Panc1 (cell line): ENCODE results near the gene TREML4. TPM values are rescaled to one million over a fixed set of nuclear protein-coding genes. Genes with fewer than 3 reads are reported as not detected.

Source experiments
- ATAC-seq: fragments of 200-7000 bp; cut with Tn5 transposase; 2 replicates; pipeline ENCODE4 v1.9.1; 2020; ENCODE audit warnings: mild to moderate bottlenecking, moderate library complexity
- BruUV-seq: library from RNA; stranded (reverse); fragments of 400-500 nt; replicated peaks from 2 replicates; lab custom pipeline; 2021; lab: Mats Ljungman, UMichigan
- CTCF ChIA-PET: fragments of 300-600 bp; sonication (Branson Sonifier 250); formaldehyde crosslinking; loops from one replicate; lab custom pipeline; 2022; ENCODE audit warnings: antibody characterized with exemption; lab: Charles Lee
- POLR2A ChIA-PET: fragments of 300-600 bp; sonication (Branson Sonifier 250); formaldehyde crosslinking; loops from one replicate; lab custom pipeline; 2022; ENCODE audit warnings: antibody characterized with exemption; lab: Charles Lee
- DNase-seq: peaks from one replicate; pipeline ENCODE4 v3.0.0-alpha.2; 2010; ENCODE audit warnings: low read depth, low spot score
- H3K27ac ChIP-seq: 2 replicates; pipeline ENCODE4 v1.5.1; 2011; ENCODE audit warnings: mild to moderate bottlenecking, low read length, inconsistent platforms
- H3K27me3 ChIP-seq: fragments of 200-500 bp; sonication (Bioruptor generic); 2 replicates; pipeline ENCODE4 v1.6.0; 2014; ENCODE audit warnings: low read length, inconsistent platforms; ENCODE audit not compliant: control insufficient read depth, insufficient read depth
- H3K36me3 ChIP-seq: fragments of 200-500 bp; sonication (Bioruptor generic); 2 replicates; pipeline ENCODE4 v1.5.1; 2014; ENCODE audit warnings: inconsistent platforms, mild to moderate bottlenecking, low read length, moderate library complexity; ENCODE audit not compliant: control insufficient read depth, insufficient read depth
- H3K4me1 ChIP-seq: 2 replicates; pipeline ENCODE4 v1.5.1; 2011; ENCODE audit warnings: inconsistent platforms, mild to moderate bottlenecking, low read length, moderate library complexity; ENCODE audit not compliant: control insufficient read depth, insufficient read depth
- H3K4me3 ChIP-seq, 2 experiments: 2 replicates each; pipeline ENCODE4 v1.5.1; 2011 to 2012; ENCODE audit warnings: low read depth in 2 of 2, low read length in 2 of 2, mild to moderate bottlenecking in 2 of 2, inconsistent platforms in 1 of 2, moderate library complexity in 1 of 2
- H3K9me3 ChIP-seq: fragments of 200-500 bp; sonication (Bioruptor generic); 2 replicates; pipeline ENCODE4 v1.5.1; 2014; ENCODE audit warnings: low read depth, mild to moderate bottlenecking, inconsistent platforms, low read length, moderate library complexity; ENCODE audit not compliant: control insufficient read depth, insufficient read depth
- POLR2AphosphoS5 ChIP-seq: IDR thresholded peaks from 2 replicates; pipeline ENCODE4 v1.6.1; 2012; ENCODE audit warnings: mild to moderate bottlenecking, low read depth, low read length, moderate library complexity
- SIN3A ChIP-seq: IDR thresholded peaks from 2 replicates; pipeline ENCODE4 v1.6.1; 2012; ENCODE audit warnings: low read depth, mild to moderate bottlenecking, low read length, moderate library complexity, borderline replicate concordance; ENCODE audit not compliant: insufficient read depth
- TCF7L2 ChIP-seq: IDR thresholded peaks from 2 replicates; pipeline ENCODE4 v1.6.1; 2011; ENCODE audit warnings: mild to moderate bottlenecking, low read depth, low read length, inconsistent platforms
- in situ Hi-C: cut with HindIII; loops from 2 replicates; pipeline ENCODE4 v1.10.0; 2016; ENCODE audit warnings: low sequenced_read_pairs, low pct_unique_long_range_greater_than_20kb
- intact Hi-C: fragments of 100-400 bp; cut with micrococcal nuclease; formaldehyde crosslinking; loops from one replicate; pipeline ENCODE4 v1.10.0; 2022; ENCODE audit not compliant: unreplicated experiment
- total RNA-seq: library from RNA; stranded (reverse); gene quantifications from one replicate; pipeline ENCODE4 v1.2.1, GENCODE V29; 2021; ENCODE audit not compliant: unreplicated experiment
- TF ChIP-seq, protein P1 (sequence below): fragments of 450-650 bp; IDR thresholded peaks from 2 replicates; pipeline ENCODE4 v1.5.1; 2017; ENCODE audit warnings: mild to moderate bottlenecking
- TF ChIP-seq, protein P2 (sequence below), 2 experiments: IDR thresholded peaks; 2 replicates each; pipeline ENCODE4 v1.6.1; 2011 to 2012; ENCODE audit warnings: low read depth in 2 of 2, control low read depth in 1 of 2, low read length in 1 of 2, mild to moderate bottlenecking in 1 of 2, moderate library complexity in 1 of 2; ENCODE audit not compliant: insufficient read depth in 1 of 2

The TREML4 gene
- total RNA-seq, 1 experiment from 2014 or later: not detected

DNA sequence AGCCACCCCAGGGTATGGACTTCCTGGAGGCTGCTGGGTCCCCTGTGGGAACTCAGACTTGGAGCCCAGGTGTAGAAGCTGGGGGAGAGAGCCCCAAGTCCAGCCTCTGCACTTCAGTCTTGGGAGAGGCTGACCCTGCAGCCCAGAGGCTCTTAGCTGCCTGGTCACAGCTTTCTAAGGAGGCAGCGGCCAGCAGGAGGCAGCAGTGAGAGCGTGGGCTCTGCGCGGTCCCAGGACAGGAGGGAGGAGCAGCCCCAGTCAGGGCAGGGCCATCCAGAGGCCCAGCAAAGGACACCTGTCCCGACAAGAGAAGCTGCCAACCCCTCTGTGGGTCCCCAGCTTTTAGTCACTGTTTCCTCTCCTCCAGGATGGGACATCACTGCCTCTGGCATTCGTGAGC, 36.6 kb upstream of the TREML4 start:
- Histone ChIP-seq H3K9me3 (peaks cover 4% of the 10 kb centered on the region; the same call in 1 of the 2 replicates), H3K27ac (no peak overlapping the region), H3K27me3 (peaks cover 3% of the 10 kb centered on the region; the same call in 1 of the 2 replicates), H3K4me1 (no peaks in the 10 kb centered on the region), H3K4me3 (no peak overlapping the region), H3K36me3 (no peaks in the 10 kb centered on the region)
- ChIA-PET POLR2A (no interaction called here), CTCF (interaction anchor here (1.0 kb wide), 1 partner anchor 10 kb away, joined by 5 read pairs; no protein-coding TSS in a partner anchor)
- DNase-seq: no peak
- TF ChIP-seq POLR2AphosphoS5 (no peak), SIN3A (no peak), TCF7L2 (no peak)
- TF ChIP-seq, protein P1, sequence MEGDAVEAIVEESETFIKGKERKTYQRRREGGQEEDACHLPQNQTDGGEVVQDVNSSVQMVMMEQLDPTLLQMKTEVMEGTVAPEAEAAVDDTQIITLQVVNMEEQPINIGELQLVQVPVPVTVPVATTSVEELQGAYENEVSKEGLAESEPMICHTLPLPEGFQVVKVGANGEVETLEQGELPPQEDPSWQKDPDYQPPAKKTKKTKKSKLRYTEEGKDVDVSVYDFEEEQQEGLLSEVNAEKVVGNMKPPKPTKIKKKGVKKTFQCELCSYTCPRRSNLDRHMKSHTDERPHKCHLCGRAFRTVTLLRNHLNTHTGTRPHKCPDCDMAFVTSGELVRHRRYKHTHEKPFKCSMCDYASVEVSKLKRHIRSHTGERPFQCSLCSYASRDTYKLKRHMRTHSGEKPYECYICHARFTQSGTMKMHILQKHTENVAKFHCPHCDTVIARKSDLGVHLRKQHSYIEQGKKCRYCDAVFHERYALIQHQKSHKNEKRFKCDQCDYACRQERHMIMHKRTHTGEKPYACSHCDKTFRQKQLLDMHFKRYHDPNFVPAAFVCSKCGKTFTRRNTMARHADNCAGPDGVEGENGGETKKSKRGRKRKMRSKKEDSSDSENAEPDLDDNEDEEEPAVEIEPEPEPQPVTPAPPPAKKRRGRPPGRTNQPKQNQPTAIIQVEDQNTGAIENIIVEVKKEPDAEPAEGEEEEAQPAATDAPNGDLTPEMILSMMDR: peak; percentile 66
- TF ChIP-seq, protein P2, sequence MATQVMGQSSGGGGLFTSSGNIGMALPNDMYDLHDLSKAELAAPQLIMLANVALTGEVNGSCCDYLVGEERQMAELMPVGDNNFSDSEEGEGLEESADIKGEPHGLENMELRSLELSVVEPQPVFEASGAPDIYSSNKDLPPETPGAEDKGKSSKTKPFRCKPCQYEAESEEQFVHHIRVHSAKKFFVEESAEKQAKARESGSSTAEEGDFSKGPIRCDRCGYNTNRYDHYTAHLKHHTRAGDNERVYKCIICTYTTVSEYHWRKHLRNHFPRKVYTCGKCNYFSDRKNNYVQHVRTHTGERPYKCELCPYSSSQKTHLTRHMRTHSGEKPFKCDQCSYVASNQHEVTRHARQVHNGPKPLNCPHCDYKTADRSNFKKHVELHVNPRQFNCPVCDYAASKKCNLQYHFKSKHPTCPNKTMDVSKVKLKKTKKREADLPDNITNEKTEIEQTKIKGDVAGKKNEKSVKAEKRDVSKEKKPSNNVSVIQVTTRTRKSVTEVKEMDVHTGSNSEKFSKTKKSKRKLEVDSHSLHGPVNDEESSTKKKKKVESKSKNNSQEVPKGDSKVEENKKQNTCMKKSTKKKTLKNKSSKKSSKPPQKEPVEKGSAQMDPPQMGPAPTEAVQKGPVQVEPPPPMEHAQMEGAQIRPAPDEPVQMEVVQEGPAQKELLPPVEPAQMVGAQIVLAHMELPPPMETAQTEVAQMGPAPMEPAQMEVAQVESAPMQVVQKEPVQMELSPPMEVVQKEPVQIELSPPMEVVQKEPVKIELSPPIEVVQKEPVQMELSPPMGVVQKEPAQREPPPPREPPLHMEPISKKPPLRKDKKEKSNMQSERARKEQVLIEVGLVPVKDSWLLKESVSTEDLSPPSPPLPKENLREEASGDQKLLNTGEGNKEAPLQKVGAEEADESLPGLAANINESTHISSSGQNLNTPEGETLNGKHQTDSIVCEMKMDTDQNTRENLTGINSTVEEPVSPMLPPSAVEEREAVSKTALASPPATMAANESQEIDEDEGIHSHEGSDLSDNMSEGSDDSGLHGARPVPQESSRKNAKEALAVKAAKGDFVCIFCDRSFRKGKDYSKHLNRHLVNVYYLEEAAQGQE (IDR thresholded peaks at IDR 0.05; ENCODE audit: insufficient read depth in 1 of 2, low read depth in 2 of 2, low read length in 1 of 2): no peak
- no TSS peak for BruUV-seq
- intact Hi-C loops: no loop called here
- in situ Hi-C loops: no loop called here
- peak; percentile 57; the same call in 1 of the 2 replicates for ATAC-seq

DNA sequence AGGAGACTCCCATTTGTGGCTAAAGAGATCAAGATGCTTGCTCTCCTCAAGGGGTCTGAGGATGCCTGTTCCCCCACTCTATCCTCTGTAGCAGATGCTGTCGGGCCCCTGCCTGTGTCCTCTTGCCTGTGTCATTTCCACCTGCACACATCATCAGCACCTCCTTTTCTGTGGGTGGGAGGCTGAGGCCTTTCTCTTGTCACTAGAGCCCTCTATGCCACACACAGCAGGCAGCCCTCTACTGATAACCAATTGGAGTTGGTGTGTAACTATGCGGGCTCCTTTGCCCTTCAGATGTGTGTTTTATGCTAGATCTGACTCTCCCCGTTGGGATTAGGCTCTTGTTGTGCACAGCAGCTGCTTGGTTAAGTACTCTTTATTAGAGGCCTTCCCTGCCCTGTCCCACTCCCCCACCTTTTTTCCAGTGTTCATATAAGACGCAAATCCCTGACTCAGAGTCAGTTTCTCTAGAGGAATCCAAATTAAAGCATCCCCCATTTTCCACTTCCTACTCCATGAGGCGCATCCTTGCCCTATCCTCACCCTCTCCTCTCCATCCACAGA, 34.9 kb upstream of the TREML4 start:
- Histone ChIP-seq H3K27me3 (peaks cover 4% of the 10 kb centered on the region; the same call in 1 of the 2 replicates), H3K4me3 (no peak overlapping the region), H3K36me3 (no peaks in the 10 kb centered on the region), H3K27ac (no peak overlapping the region), H3K9me3 (peaks cover 4% of the 10 kb centered on the region; the same call in 1 of the 2 replicates), H3K4me1 (no peaks in the 10 kb centered on the region)
- POLR2A ChIA-PET: no interaction called here
- DNase-seq: no peak
- ATAC-seq: 0 out of 2 replicates have a peak, but pooled peaks have one; percentile 41
- BruUV-seq: no TSS peak
- CTCF ChIA-PET: no interaction called here
- intact Hi-C loops (no loop called here), in situ Hi-C loops (no loop called here)
- TF ChIP-seq TCF7L2 (no peak), SIN3A (no peak)

DNA sequence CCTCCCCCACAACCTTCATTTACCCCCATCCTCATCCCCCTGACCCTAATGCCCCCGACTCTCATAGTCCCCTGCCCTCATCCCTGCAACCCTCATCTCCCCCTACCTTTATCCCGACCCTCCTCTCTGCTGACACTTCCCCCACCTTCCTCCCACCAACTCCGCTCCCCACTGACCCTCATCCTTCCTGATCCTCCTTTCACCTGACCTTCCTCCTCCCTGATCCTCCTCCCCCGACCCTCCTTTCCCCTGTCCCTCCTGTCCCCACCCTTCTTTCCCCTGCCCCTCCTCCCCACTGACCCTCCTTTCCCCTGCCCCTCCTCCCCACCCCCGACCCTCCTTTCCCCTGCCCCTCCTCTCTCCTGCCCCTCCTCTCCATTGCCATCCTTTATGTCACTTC, 34.3 kb upstream of the TREML4 start:
- Histone ChIP-seq H3K9me3 (peaks cover 4% of the 10 kb centered on the region; the same call in 1 of the 2 replicates), H3K27me3 (peaks cover 4% of the 10 kb centered on the region; the same call in 1 of the 2 replicates), H3K27ac (no peak overlapping the region), H3K4me1 (no peaks in the 10 kb centered on the region), H3K36me3 (no peaks in the 10 kb centered on the region), H3K4me3 (no peak overlapping the region)
- DNase-seq (no peak), ATAC-seq (no peak)
- ChIA-PET CTCF (no interaction called here), POLR2A (no interaction called here)
- in situ Hi-C loops (no loop called here), intact Hi-C loops (no loop called here)
- no peak for TF ChIP-seq POLR2AphosphoS5
- TF ChIP-seq, protein P1: no peak
- TF ChIP-seq TCF7L2: no peak
- no peak for TF ChIP-seq SIN3A
- TF ChIP-seq, protein P2 (IDR thresholded peaks at IDR 0.05; ENCODE audit: insufficient read depth in 1 of 2, low read depth in 2 of 2, low read length in 1 of 2): no peak
- BruUV-seq: no TSS peak
